Immature natural killer cell (primary cell): Measurements from ENCODE around the gene MBNL2. TPM values are rescaled to one million over a fixed set of nuclear protein-coding genes. Genes with fewer than 3 reads are reported as not detected.

Source experiments
- DNase-seq, 3 donors: peaks; one replicate each; pipeline ENCODE4 v3.0.0; 2022; ENCODE audit warnings: mixed read lengths in 1 of 3
- H3K27ac Mint-ChIP-seq, 6 donors: one replicate each; pipeline ENCODE4 v1.8.0; 2020; ENCODE audit warnings: mixed read lengths in 6 of 6, mild to moderate bottlenecking in 5 of 6, inconsistent platforms in 4 of 6, moderate library complexity in 3 of 6
- H3K27me3 Mint-ChIP-seq, 3 donors: one replicate each; pipeline ENCODE4 v1.8.0; 2020 to 2021; ENCODE audit warnings: low read depth in 3 of 3, mild to moderate bottlenecking in 3 of 3, mixed read lengths in 3 of 3, moderate library complexity in 3 of 3, inconsistent platforms in 1 of 3
- H3K36me3 Mint-ChIP-seq, 3 donors: one replicate each; pipeline ENCODE4 v1.8.0; 2020; ENCODE audit warnings: mixed read lengths in 3 of 3, inconsistent platforms in 2 of 3, mild to moderate bottlenecking in 2 of 3
- H3K4me1 Mint-ChIP-seq, 2 donors: one replicate each; pipeline ENCODE4 v1.8.0; 2020; ENCODE audit warnings: inconsistent platforms in 2 of 2, mild to moderate bottlenecking in 2 of 2, mixed read lengths in 2 of 2, moderate library complexity in 1 of 2
- H3K4me3 Mint-ChIP-seq, 5 donors: one replicate each; pipeline ENCODE4 v1.8.0; 2020; ENCODE audit warnings: mild to moderate bottlenecking in 5 of 5, mixed read lengths in 5 of 5, inconsistent platforms in 3 of 5, moderate library complexity in 3 of 5
- H3K9me3 Mint-ChIP-seq, 6 donors: one replicate each; pipeline ENCODE4 v1.8.0; 2020; ENCODE audit warnings: mild to moderate bottlenecking in 6 of 6, mixed read lengths in 6 of 6, inconsistent platforms in 4 of 6, moderate library complexity in 3 of 6
- polyA plus RNA-seq, 3 donors: library from polyadenylated mRNA; unstranded; fragments of 300-500 nt; fragmentation: Illumina TruSeq; gene quantifications; one replicate each; pipeline ENCODE4 v1.2.3, GENCODE V29; 2021

MBNL2 gene
- polyA plus RNA-seq, 3 donors from 2014 or later: 11.7 to 19.4 (median 18.6) TPM

DNA sequence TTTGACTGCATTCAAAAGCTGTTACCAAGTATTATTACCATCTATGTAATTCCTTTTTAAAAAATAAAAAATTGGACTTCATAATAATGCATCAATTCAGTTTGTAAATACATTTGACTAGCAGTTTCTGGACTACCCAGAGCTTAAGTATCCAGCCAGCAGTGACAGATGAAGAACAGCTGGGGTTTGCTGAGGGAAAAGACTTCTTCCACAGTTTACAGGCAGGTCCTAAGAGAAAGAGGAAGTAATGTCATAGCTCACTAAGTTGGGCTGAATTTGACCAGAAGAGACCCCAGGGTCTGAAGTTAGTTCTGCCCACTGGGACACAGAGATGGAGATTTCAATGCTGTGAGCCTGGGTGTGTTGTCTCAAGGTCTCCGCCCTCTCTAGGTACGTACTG lies 96.4 kb downstream of the MBNL2 start:
- H3K4me1 Mint-ChIP-seq: peaks cover 39 to 74% of the 10 kb centered on the region in 2 donors
- H3K27ac Mint-ChIP-seq: peak overlapping the region in 3 of 6 donors; percentile 6 to 32 (median 21)
- peaks cover 0 to 3% (median 0%) of the 10 kb centered on the region in 3 donors for H3K27me3 Mint-ChIP-seq

DNA sequence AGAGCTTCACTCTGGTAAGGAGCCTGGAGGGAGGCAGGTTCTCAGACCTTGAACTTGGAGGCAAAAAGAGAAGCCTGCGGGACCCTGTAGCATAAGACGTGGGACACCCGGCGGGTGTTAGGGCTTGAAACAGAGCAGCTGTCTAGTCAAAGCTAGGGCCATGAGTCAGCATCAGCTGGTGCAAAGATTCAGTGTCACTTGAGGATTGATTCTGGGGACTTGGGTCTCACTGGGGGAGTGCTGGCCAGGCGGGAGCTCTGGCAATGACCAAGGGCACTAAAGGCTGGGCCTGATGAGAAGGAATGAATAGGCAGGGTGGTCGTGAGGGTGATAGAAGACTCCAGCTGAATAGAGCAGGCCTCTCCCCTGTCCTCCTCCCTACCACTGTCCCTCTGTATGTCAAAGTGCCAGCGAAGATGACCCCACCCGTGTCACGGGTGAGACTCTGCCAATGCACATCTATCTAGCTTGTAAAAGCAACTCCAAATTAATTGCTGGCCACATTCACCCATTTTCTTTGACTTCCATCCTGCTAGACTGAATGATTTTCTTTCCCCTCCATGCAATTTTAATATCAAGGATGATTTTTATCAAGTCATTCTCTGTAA lies 97.1 kb downstream of the MBNL2 start:
- no peak for DNase-seq
- Mint-ChIP-seq H3K4me3 (no peak overlapping the region), H3K27me3 (peaks cover 0 to 3% (median 0%) of the 10 kb centered on the region in 3 donors), H3K27ac (peak overlapping the region in 3 of 6 donors; percentile 6 to 42 (median 8)), H3K9me3 (no peaks in the 10 kb centered on the region), H3K36me3 (no peaks in the 10 kb centered on the region), H3K4me1 (peaks cover 37 to 69% of the 10 kb centered on the region in 2 donors)

More for the DNA sequence above, 96.4 kb downstream of the MBNL2 start:
- DNase-seq: no peak
- Mint-ChIP-seq H3K4me3 (no peak overlapping the region), H3K9me3 (no peaks in the 10 kb centered on the region), H3K36me3 (no peaks in the 10 kb centered on the region)

GRCh38 chr13:97321101-97321500 lies 99.0 kb downstream of the MBNL2 start:
- H3K27ac Mint-ChIP-seq: peak overlapping the region in 2 of 6 donors; percentile 15 to 24
- no peaks in the 10 kb centered on the region for H3K9me3 Mint-ChIP-seq
- peaks cover 31 to 53% of the 10 kb centered on the region in 2 donors for H3K4me1 Mint-ChIP-seq
- H3K27me3 Mint-ChIP-seq: peaks cover 0 to 3% (median 0%) of the 10 kb centered on the region in 3 donors
- no peaks in the 10 kb centered on the region for H3K36me3 Mint-ChIP-seq
- DNase-seq: no peak
- no peak overlapping the region for H3K4me3 Mint-ChIP-seq

- no peaks in the 10 kb centered on the region for H3K9me3 Mint-ChIP-seq
- H3K27ac Mint-ChIP-seq: no peak overlapping the region
- peaks cover 24 to 46% of the 10 kb centered on the region in 2 donors for H3K4me1 Mint-ChIP-seq
- DNase-seq: no peak
- H3K36me3 Mint-ChIP-seq: no peaks in the 10 kb centered on the region
- H3K27me3 Mint-ChIP-seq: no peaks in the 10 kb centered on the region
- no peak overlapping the region for H3K4me3 Mint-ChIP-seq
Measured at GRCh38 chr13:97321616-97322321, 99.6 kb downstream of the MBNL2 start.

DNA sequence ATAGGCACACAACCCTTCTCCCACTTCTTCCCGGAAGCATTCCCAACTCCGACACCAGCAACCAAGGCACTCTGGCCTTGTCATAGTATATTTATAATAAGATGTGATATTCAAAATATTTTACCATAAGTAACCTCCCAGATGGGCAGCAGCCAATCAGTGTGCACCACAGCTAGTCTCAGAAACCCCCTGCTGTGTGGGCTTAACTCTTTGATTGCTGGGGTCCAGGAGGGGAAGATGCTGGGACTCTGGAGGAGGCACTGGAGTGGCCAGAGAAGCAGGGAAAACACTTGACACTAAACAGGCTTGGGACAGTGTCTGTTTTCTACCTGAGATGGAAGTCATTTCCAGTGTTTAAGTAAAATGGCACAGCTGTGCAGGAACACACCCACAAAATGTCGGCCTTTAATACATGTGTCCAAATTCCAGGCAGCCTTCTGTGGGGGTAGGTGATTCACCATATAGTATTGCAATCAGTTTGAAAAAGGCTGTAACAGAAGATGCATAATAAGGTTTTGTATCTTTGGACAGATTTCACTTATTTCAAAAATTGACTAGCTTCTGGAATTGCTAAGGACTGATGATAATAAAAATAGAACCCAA lies 100.7 kb downstream of the MBNL2 start:
- no peak overlapping the region for H3K4me3 Mint-ChIP-seq
- peaks cover 25 to 37% of the 10 kb centered on the region in 2 donors for H3K4me1 Mint-ChIP-seq
- H3K27ac Mint-ChIP-seq: no peak overlapping the region
- H3K9me3 Mint-ChIP-seq: no peaks in the 10 kb centered on the region
- no peaks in the 10 kb centered on the region for H3K27me3 Mint-ChIP-seq
- DNase-seq: no peak
- H3K36me3 Mint-ChIP-seq: no peaks in the 10 kb centered on the region

DNA sequence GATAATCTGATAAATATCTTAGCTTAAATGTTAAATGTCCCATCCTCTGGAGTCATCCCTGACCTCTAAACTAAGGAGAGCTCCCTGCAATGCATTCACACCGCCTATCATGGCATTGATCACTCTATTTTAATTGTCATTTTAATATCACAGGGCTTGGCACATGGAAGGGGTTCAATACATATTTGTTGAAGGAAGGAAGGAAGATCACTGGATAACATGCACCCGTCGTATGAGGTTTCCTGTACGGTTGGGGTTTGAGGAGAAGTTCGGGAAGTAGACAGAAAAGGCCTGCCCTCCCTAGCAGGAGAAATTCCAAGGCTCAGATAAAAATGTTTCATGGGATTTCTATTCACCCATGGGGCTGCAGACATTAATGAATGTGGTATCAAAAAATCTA lies 102.0 kb downstream of the MBNL2 start:
- peaks cover 26 to 27% of the 10 kb centered on the region in 2 donors for H3K4me1 Mint-ChIP-seq
- no peak overlapping the region for H3K4me3 Mint-ChIP-seq

GRCh38 chr13:97325738-97326137 lies 103.6 kb downstream of the MBNL2 start:
- H3K4me3 Mint-ChIP-seq: no peak overlapping the region
- no peak for DNase-seq
- no peaks in the 10 kb centered on the region for H3K36me3 Mint-ChIP-seq
- H3K4me1 Mint-ChIP-seq: peaks cover 23 to 26% of the 10 kb centered on the region in 2 donors
- H3K27ac Mint-ChIP-seq: no peak overlapping the region
- no peaks in the 10 kb centered on the region for H3K9me3 Mint-ChIP-seq
- H3K27me3 Mint-ChIP-seq: peaks cover 0 to 2% (median 0%) of the 10 kb centered on the region in 3 donors

More for the DNA sequence above, 102.0 kb downstream of the MBNL2 start:
- H3K36me3 Mint-ChIP-seq: no peaks in the 10 kb centered on the region
- DNase-seq: no peak
- H3K9me3 Mint-ChIP-seq: no peaks in the 10 kb centered on the region
- peak overlapping the region in 1 of 6 donors; percentile 67 for H3K27ac Mint-ChIP-seq
- no peaks in the 10 kb centered on the region for H3K27me3 Mint-ChIP-seq

- Mint-ChIP-seq H3K4me3 (no peak overlapping the region), H3K36me3 (no peaks in the 10 kb centered on the region), H3K4me1 (peaks cover 16 to 18% of the 10 kb centered on the region in 2 donors), H3K27ac (no peak overlapping the region), H3K27me3 (peaks cover 0 to 2% (median 0%) of the 10 kb centered on the region in 3 donors), H3K9me3 (no peaks in the 10 kb centered on the region)
- DNase-seq: no peak
Measured at GRCh38 chr13:97327086-97327485, 105.0 kb downstream of the MBNL2 start.

DNA sequence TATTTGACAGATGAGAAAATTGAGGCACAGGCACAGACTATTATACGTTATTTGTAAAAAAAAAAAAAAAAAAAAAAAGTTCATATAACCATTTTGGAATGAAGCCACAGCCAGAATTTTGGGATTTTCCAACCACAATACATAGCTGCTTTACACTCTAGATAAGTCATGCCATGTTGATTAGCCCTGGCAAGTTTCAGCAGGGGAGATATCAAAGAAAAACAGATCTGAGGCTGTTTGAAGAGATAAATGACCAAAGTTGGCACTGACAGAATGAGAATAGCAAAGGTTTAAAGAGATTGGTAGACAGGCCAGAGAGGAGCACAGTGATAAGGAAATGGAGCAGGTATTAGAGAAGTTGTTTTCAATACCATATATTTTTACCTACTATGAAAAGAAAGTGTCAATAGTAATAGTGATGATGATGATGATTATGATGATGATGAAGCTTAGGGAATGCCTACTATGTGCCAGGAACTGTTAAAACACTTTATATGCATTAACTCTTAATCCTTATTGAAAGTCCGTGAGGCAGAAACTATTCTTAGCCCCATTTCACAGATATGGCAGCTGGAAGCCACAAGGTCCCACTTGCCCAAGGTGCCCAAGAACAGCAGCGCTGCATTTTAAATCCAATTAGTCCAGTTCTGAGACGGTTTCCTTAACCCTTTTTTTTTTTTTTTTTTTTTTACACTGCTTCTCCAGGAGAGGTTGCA lies 105.5 kb downstream of the MBNL2 start:
- H3K4me3 Mint-ChIP-seq: no peak overlapping the region
- H3K27me3 Mint-ChIP-seq: peaks cover 0 to 2% (median 0%) of the 10 kb centered on the region in 3 donors
- peaks cover 16 to 17% of the 10 kb centered on the region in 2 donors for H3K4me1 Mint-ChIP-seq
- no peak for DNase-seq
- no peaks in the 10 kb centered on the region for H3K36me3 Mint-ChIP-seq
- H3K9me3 Mint-ChIP-seq: no peaks in the 10 kb centered on the region
- H3K27ac Mint-ChIP-seq: no peak overlapping the region

DNA sequence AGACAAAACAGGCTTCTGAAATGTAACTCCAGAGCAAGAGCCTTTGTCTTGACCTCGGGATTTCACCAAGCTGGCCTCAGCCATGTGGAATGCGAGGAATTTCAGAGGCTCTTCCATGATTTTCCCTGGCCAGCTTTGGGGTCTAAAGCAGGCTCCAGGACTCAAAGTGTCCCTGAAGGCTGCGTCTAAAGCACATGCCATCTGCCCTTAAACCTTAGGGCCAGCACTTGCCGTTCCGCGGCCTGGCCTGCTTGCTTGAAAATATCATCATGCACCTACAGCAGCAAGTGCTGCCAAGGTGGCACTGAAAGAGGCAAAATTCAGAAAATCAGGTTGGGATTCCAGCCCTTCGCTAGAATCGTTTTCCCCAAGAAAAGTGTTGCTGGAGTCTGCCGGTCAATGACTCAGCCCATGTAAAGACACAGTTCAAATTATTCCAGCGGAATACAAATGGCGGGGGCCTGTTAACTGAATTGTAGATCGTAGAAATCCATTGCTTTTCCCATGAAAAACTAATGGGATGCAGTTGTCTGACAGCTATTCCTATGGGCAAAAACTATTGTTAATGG lies 106.2 kb downstream of the MBNL2 start:
- Mint-ChIP-seq H3K4me1 (peaks cover 13 to 23% of the 10 kb centered on the region in 2 donors), H3K27ac (no peak overlapping the region), H3K4me3 (no peak overlapping the region), H3K36me3 (no peaks in the 10 kb centered on the region), H3K9me3 (no peaks in the 10 kb centered on the region), H3K27me3 (peaks cover 0 to 2% (median 0%) of the 10 kb centered on the region in 3 donors)
- no peak for DNase-seq

GRCh38 chr13:97329331-97329730 lies 107.2 kb downstream of the MBNL2 start:
- no peak for DNase-seq
- Mint-ChIP-seq H3K9me3 (no peaks in the 10 kb centered on the region), H3K4me3 (no peak overlapping the region), H3K36me3 (no peaks in the 10 kb centered on the region), H3K4me1 (peaks cover 11 to 25% of the 10 kb centered on the region in 2 donors), H3K27ac (peak overlapping the region in 1 of 6 donors; percentile 59), H3K27me3 (peaks cover 0 to 2% (median 0%) of the 10 kb centered on the region in 3 donors)

GRCh38 chr13:97330448-97330847 lies 108.3 kb downstream of the MBNL2 start:
- no peak overlapping the region for H3K4me3 Mint-ChIP-seq
- peaks cover 0 to 5% (median 0%) of the 10 kb centered on the region in 3 donors for H3K36me3 Mint-ChIP-seq
- peaks cover 0 to 2% (median 0%) of the 10 kb centered on the region in 3 donors for H3K27me3 Mint-ChIP-seq
- DNase-seq: no peak
- no peaks in the 10 kb centered on the region for H3K9me3 Mint-ChIP-seq
- peaks cover 13 to 25% of the 10 kb centered on the region in 2 donors for H3K4me1 Mint-ChIP-seq
- no peak overlapping the region for H3K27ac Mint-ChIP-seq

DNA sequence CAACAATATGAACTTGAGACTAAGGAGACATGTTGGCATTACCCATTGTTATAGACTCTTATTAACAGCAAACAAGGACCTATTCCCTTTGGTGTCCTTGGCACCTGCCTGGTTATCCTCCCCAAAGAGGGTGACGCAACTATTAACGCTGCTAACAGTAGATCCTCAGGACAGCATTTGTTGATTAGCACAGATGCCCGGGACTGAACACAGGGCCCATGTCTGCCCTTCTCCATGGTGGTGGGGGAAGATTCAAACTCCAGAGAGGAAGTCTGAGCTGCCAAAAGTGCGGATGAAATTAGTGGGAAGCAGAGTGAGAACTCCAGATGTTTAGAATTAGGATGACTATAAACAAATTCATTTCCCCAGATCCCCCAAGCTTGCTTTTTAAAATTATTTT lies 110.6 kb downstream of the MBNL2 start:
- DNase-seq: no peak
- peak overlapping the region in 1 of 6 donors; percentile 22 for H3K27ac Mint-ChIP-seq
- peaks cover 0 to 13% (median 4%) of the 10 kb centered on the region in 3 donors for H3K36me3 Mint-ChIP-seq
- peaks cover 9 to 25% of the 10 kb centered on the region in 2 donors for H3K4me1 Mint-ChIP-seq
- peaks cover 0 to 2% (median 0%) of the 10 kb centered on the region in 3 donors for H3K27me3 Mint-ChIP-seq
- no peak overlapping the region for H3K4me3 Mint-ChIP-seq
- H3K9me3 Mint-ChIP-seq: no peaks in the 10 kb centered on the region
